Tibial nerve (tissue), 4 donors: Measurements from ENCODE around the gene KCNJ1.

ENCODE experiments used
- EP300 ChIP-seq, 2 donors: sonication (generic); formaldehyde crosslinking; IDR thresholded peaks; one replicate each; pipeline ENCODE4 v1.6.1; 2017; ENCODE audit warnings: antibody characterized with exemption in 2 of 2, mild to moderate bottlenecking in 1 of 2
- POLR2A ChIP-seq, 2 donors: fragments of 450-650 bp; IDR thresholded peaks; one replicate each; pipeline ENCODE4 v1.6.1; 2017; ENCODE audit warnings: antibody characterized with exemption in 2 of 2, mild to moderate bottlenecking in 2 of 2, moderate library complexity in 2 of 2
- TF ChIP-seq, protein P1 (sequence below), 5 experiments: fragments of 200-600 bp in 3 of 5; fragments of 450-650 bp in 2 of 5; sonication (generic) in 3 of 5; IDR thresholded peaks; one replicate each; pipeline ENCODE4 v1.5.1; 2016 to 2019; ENCODE audit warnings: antibody characterized with exemption in 5 of 5, mild to moderate bottlenecking in 3 of 5, moderate library complexity in 2 of 5

DNA sequence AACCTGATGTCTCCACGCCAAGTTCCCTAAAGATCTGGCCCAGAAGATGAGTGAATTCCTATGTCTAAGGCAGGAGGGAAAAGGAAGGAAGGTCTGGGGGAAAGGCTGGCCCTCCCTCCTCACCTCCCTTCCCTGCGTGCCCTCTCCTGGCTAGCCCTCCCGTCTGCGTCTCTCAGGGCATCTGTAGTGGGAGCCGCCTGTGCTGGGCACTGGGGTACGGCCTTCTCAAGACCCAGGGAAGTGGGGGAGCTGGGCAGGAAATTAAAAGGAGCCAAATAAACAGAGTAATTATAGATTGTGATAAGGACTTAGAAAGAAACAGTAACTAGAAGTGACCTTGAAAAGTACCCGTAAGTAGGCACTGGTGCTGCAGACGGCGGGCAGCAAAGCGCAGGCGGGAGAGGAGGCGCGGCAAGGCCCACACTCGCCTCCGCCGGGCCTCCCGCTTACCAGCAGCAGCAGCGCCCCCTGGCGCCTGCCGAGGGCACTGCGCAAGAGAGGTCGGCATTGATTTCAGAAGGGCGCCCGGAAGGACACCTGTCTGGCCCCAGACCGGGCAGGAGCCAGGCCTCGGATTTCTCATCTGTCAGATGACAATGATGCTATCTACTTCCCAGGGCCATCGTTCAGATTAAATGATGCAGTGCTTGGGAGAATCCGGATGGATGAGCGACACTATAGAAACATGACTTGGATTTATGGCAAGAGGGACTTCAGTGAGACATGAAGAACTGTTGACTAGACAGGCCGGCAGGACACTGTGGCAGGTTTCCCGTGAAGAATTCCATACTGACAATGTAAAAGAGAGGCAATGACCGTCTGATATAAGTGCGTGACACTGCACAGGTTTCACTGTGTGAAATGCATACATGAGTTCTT lies 7.3 kb downstream of the KCNJ1 start:
- TF ChIP-seq, protein P1, sequence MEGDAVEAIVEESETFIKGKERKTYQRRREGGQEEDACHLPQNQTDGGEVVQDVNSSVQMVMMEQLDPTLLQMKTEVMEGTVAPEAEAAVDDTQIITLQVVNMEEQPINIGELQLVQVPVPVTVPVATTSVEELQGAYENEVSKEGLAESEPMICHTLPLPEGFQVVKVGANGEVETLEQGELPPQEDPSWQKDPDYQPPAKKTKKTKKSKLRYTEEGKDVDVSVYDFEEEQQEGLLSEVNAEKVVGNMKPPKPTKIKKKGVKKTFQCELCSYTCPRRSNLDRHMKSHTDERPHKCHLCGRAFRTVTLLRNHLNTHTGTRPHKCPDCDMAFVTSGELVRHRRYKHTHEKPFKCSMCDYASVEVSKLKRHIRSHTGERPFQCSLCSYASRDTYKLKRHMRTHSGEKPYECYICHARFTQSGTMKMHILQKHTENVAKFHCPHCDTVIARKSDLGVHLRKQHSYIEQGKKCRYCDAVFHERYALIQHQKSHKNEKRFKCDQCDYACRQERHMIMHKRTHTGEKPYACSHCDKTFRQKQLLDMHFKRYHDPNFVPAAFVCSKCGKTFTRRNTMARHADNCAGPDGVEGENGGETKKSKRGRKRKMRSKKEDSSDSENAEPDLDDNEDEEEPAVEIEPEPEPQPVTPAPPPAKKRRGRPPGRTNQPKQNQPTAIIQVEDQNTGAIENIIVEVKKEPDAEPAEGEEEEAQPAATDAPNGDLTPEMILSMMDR (IDR thresholded peaks at IDR 0.05) = peak; percentile 55 to 90 (median 67)
- TF ChIP-seq POLR2A (IDR thresholded peaks at IDR 0.05) (no peak), EP300 (IDR thresholded peaks at IDR 0.05) (no peak)
